RPMI8226 (cell line): Measurements from ENCODE around the gene PTPRO.
"Not testable (repeated sequence)": the region's sequence is repeated elsewhere in the genome, so short reads cannot be mapped to it uniquely, and the experiment has no call there.

ENCODE experiments used
- DNase-seq: peaks from one replicate; pipeline ENCODE4 v3.0.0-alpha.2; 2015

The PTPRO gene

GRCh38 chr12:15608941-15609340 is 286.6 kb downstream of the PTPRO start:
- DNase-seq = no peak

GRCh38 chr12:15613981-15614380 is 291.7 kb downstream of the PTPRO start:
- DNase-seq = no peak

DNA sequence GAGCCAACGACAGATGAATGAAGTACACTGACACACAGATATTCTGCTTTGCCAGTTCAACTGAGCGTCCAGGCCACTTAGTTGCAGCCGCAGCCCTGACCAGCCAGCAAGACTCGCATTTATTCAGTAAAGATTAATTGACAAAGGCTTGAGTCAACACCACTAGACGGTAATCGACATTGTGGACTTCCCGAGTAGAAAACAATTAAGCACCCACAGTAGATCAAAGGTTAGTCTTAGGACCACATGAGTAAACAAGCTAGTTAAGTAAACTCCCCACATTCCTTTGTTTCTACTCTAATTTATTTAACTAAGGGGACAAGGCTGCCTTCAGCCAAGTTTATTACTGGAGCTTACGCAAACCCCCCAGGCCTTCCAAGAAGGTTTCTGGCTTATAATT is 294.2 kb downstream of the PTPRO start:
- DNase-seq = not testable (repeated sequence)

- DNase-seq = no peak
Measured at GRCh38 chr12:15620741-15621539, 298.6 kb downstream of the PTPRO start.

DNA sequence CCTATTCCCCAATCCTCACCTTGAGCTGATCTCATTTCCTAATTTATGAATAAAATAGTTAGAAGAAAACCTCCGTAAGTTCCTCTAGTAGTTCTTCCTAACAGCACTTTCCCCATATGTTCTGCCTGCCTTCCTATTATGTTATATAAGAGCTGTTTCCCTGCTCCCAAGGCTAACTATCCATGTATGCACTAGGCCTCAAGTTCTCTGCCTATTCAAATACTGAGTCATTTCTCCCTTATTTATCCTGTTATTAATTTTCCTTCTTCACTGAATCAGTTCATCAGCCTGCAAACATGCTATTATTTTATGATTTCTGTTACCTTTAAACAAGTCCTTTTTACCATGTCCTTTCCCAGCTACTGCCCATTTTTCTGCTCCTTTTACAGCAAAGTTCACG is 302.8 kb downstream of the PTPRO start:
- DNase-seq = no peak

DNA sequence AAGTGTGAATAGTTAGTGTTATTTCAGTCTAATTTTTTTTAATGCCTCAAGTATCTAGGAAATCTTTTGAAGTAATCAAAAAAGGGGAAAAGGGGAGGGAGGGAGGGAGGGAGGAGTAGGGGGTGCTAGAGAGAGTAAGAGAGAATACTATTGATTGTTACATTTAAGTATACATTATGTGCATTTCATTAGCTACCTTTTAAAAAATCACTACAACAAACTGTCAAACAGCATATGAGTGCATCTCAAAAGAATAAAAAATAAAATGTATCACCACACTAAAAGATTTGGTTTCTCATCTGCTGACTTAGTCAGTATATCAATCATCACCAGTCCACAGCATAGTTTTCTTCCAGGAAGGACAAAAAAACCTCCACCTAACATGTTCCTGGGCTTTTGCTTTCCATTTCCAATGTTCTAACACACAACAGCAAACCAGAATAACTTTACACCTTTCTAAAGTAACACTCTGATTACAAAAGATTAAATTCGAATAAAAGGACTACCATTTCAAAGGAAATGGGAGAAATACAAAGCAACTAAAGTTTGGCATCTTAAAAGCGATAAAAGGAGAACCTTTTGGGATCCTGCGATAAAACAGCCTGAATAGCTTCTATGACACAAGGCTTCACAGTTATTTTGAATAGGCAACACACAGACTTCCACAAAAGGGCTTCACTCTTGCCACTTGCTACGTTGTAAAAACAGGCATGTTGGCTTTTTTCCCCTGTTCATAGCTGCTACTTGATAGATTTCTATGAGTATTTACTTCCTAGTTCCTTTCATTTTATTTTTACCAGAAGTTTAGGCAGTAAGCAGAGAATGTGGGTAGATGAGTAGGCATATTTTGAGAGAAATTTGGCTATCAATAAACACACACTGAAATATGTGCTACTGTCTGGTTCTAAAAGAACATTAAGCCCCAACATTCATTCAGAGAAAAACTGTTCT is 306.0 kb downstream of the PTPRO start:
- DNase-seq = no peak

DNA sequence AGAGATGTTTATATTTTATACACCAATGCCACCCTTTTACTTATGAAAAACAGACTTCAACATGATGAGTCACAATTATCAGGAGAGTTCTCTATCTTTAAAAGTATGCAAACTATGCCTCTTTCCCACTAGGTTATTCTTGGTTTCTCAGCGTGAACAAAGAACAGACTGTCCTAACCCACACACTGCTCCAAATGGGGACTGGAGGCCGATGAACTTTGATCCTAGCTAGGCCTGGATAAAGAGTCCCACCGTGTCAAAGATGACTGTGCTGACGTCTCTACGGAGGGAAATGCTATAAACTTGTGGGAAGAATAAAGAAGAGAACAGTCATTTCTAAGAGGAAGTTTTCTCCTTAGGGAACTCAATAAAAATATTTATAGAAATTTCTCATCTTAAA is 306.8 kb downstream of the PTPRO start:
- DNase-seq = no peak

- DNase-seq = no peak
Measured at GRCh38 chr12:15629761-15630160, 307.5 kb downstream of the PTPRO start.

GRCh38 chr12:15631007-15631715 is 308.9 kb downstream of the PTPRO start:
- no peak for DNase-seq

- no peak for DNase-seq
Measured at GRCh38 chr12:15632708-15633107, 310.4 kb downstream of the PTPRO start.

DNA sequence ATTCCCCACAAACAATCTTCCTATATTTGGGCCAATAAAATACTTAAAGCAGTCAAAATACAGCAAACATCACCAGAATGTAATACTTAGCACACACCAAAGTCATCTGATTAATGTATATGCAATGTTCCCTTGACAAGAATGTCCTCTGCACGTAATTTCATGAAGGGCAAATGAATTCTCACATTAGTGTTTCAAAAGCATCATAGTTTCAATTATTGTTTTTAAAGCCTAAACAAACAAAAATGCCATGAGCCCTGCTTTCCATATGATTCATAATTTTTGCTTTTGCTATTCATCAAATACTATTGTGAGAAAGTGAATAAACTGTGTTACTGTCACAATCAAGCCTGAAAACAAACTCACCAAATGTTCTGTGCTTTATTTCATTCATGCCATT is 310.9 kb downstream of the PTPRO start:
- no peak for DNase-seq

DNA sequence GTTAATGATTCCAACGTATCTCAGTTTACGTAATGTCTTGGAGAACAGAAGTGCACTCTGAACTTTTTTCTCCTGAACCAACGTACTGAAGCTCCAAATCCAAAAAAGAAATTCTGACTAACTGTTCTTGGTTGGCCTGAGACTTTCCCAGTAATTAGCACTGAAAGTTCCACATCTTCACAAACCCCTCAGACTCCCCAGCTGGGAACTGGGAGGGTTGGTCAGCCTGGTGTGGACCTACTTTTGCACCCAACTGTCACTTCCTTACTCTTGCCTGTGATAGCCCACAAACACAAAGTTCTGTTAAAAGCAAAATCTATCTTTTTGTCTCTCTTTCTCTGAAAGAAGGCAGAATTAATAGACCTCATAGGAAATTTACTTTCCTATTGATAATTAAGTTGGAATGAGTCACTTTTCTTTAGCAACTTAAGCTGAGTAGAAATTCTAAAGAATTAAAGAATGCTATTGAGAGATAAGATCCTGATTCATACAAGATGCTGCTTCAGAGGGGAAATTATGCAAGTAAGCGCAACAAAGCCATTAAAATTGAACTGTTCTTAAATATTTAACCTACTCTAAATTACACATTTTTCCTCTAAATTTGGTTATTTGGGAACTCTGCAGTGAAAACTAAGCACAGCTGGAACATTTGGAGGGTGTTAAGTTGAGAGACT is 311.8 kb downstream of the PTPRO start:
- no peak for DNase-seq

DNA sequence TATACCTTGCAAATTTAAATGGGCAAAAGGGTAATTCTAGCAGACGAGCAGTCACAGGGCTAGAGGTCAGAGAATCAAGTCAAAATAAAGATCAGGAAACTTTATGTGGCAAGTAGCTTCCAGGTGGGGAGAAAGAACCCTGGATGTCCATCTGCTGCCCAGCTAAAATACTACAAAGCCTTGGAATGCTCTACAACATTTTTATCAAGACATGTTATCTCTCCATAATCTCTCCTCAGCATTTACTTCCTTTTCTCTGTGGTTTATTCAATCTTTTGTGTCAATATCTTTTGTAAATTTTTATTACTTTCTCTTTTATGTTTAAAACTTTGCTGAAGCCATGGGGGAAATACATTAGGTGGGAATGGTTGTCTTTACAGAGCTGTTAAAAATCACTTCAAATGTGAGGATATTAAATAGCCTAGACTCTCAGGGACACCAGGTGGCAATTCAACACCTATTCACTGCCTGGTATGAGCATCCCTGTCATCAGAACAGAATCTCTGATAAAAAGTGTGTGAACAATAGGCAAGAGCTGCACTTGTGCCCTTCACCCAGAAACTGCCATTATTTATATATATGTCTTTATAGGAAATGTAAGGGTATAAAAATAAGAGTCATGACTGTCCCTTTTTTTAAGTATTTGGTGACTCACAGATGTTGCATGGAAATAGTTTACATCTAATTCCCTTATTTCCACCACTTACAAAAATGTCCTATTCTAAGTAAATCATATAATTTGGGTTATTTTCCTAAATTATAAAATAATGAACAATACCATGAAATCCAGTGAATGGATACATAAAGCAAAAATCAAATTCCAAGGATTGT is 314.0 kb downstream of the PTPRO start:
- DNase-seq = no peak

- no peak for DNase-seq
Measured at GRCh38 chr12:15638231-15638630, 315.9 kb downstream of the PTPRO start.

DNA sequence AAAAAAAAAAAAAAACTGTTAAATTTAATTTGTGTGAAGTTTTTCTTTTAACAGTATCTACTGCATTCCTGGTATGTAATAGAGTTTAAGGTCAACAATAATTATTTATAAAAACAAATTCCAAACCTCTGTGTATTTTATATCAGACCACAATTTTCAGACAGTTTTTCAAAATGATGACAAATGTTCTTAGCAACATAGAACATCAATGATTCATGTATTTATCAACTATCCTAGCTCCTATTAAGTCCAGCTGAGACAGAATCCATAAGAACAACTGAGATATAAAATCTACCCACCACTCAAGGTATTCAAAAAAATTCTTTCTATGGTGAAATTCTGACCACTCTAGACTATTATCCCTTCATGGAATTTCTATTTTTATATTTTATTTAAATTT is 322.4 kb downstream of the PTPRO start:
- no peak for DNase-seq

- DNase-seq = no peak
Measured at GRCh38 chr12:15646581-15646980, 324.3 kb downstream of the PTPRO start.
